Gastrocnemius medialis (tissue), 4 donors: ENCODE data around the gene ATG10. TPM values are rescaled to one million over a fixed set of nuclear protein-coding genes. Genes with fewer than 3 reads are reported as not detected.
"Not testable (repeated sequence)": the region's sequence is repeated elsewhere in the genome, so short reads cannot be mapped to it uniquely, and the experiment has no call there.

Experiments
- ATAC-seq, 2 donors: fragments of 150-250 bp; one replicate each; pipeline ENCODE4 v1.9.1; 2016
- DNase-seq, 2 donors: peaks; one replicate each; pipeline ENCODE4 v3.0.0-alpha.2; 2019
- H3K27ac ChIP-seq, 4 donors: fragments of 200-600 bp; sonication (generic); 1 replicate in 1 of 4; 2 replicates in 3 of 4; pipeline ENCODE4 v1.5.1; 2016 to 2018; ENCODE audit warnings: mild to moderate bottlenecking in 2 of 4, moderate library complexity in 1 of 4
- H3K27me3 ChIP-seq, 3 donors: fragments of 200-600 bp; sonication (generic) in 2 of 3; 1 replicate in 1 of 3; 2 replicates in 2 of 3; pipeline versions ENCODE4 v1.5.1 to v1.6.0; 2016 to 2019; ENCODE audit warnings: mild to moderate bottlenecking in 1 of 3, moderate library complexity in 1 of 3
- H3K36me3 ChIP-seq, 2 donors: fragments of 200-600 bp; sonication (generic) in 1 of 2; one replicate each; pipeline ENCODE4 v1.5.1; 2017 to 2018
- H3K4me1 ChIP-seq, 2 donors: fragments of 200-600 bp; sonication (generic) in 1 of 2; one replicate each; pipeline ENCODE4 v1.5.1; 2016 to 2017; ENCODE audit warnings: mild to moderate bottlenecking in 2 of 2
- H3K4me3 ChIP-seq, 4 donors: fragments of 200-600 bp; sonication (generic) in 3 of 4; 1 replicate in 1 of 4; 2 replicates in 3 of 4; pipeline ENCODE4 v1.5.1; 2016 to 2019; ENCODE audit warnings: mild to moderate bottlenecking in 2 of 4
- H3K9me3 ChIP-seq, 3 donors: fragments of 200-600 bp; sonication (generic) in 2 of 3; 1 replicate in 1 of 3; 2 replicates in 2 of 3; pipeline ENCODE4 v1.5.1; 2016 to 2019
- POLR2A ChIP-seq, 2 donors: fragments of 450-650 bp; IDR thresholded peaks; one replicate each; pipeline ENCODE4 v1.6.1; 2017; ENCODE audit warnings: antibody characterized with exemption in 2 of 2, mild to moderate bottlenecking in 2 of 2, moderate library complexity in 2 of 2
- in situ Hi-C, 4 donors: fragments of 200-750 bp; cut with MboI; loops; one replicate each; pipeline versions ENCODE4 v1.15.0 to v1.8.0; 2017; ENCODE audit warnings: low sequenced_read_pairs in 4 of 4
- intact Hi-C: fragments of 100-400 bp; cut with DNase I; formaldehyde crosslinking; loops from one replicate; pipeline ENCODE4 v1.15.1; 2023; ENCODE audit warnings: low total_unique reads
- total RNA-seq, 4 donors: library from RNA; depleted of rRNA; stranded (reverse); fragments of >200 nt; gene quantifications; one replicate each; pipeline versions ENCODE4 v1.1.0 to v1.2.3, GENCODE V29; 2016
- TF ChIP-seq, protein P1 (sequence below), 5 experiments: fragments of 450-650 bp in 3 of 5; fragments of 200-600 bp in 2 of 5; sonication (generic) in 2 of 5; IDR thresholded peaks in 4 of 5; conservative IDR thresholded peaks in 1 of 5; 1 replicate in 4 of 5; 2 replicates in 1 of 5; pipeline ENCODE4 v1.5.1; 2016 to 2019; ENCODE audit warnings: antibody characterized with exemption in 5 of 5, mild to moderate bottlenecking in 3 of 5, moderate library complexity in 3 of 5

ATG10 gene
- total RNA-seq, 4 donors from 2014 or later: 2.9 to 8.5 (median 6.0) TPM

DNA sequence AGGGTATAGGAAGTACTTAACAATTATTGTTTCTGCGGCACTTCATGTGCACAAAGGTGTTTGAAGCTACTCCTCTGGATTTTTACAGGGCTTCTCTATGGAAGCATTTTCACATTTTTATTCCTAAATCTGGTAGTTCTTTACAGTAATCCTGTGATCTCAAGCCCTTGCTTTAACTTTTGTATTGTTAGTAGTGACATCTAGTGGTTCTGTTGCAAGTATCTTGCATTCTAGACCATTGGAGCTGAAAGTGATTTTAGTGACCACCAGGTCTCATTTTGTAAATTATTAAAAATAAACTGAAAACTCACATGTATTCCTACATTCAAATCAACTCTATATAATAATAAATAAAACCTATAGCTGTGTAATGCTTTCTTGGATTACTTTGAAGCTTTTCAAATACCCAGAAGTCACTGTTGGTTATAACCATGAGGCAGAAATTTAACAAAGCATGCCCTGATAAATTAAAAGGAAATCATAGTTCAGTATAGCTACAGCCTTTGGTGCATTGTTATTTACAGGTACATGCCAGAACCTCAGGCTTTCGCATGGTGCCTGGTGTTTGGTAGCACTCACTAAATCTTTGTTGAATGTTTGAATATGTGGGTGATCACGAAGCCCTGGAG is 287.5 kb downstream of the ATG10 start:
- ATAC-seq: no peak
- DNase-seq: no peak
- Histone ChIP-seq H3K27ac (no peak overlapping the region), H3K36me3 (no peaks in the 10 kb centered on the region), H3K4me3 (no peak overlapping the region), H3K27me3 (no peaks in the 10 kb centered on the region), H3K4me1 (no peaks in the 10 kb centered on the region), H3K9me3 (no peaks in the 10 kb centered on the region)
- in situ Hi-C loops: no loop called here
- intact Hi-C loops: no loop called here
- TF ChIP-seq, protein P1, sequence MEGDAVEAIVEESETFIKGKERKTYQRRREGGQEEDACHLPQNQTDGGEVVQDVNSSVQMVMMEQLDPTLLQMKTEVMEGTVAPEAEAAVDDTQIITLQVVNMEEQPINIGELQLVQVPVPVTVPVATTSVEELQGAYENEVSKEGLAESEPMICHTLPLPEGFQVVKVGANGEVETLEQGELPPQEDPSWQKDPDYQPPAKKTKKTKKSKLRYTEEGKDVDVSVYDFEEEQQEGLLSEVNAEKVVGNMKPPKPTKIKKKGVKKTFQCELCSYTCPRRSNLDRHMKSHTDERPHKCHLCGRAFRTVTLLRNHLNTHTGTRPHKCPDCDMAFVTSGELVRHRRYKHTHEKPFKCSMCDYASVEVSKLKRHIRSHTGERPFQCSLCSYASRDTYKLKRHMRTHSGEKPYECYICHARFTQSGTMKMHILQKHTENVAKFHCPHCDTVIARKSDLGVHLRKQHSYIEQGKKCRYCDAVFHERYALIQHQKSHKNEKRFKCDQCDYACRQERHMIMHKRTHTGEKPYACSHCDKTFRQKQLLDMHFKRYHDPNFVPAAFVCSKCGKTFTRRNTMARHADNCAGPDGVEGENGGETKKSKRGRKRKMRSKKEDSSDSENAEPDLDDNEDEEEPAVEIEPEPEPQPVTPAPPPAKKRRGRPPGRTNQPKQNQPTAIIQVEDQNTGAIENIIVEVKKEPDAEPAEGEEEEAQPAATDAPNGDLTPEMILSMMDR (IDR thresholded peaks at IDR 0.05 in 4 of 5, conservative IDR thresholded peaks at IDR 0.05 in 1 of 5): no peak
- TF ChIP-seq POLR2A (IDR thresholded peaks at IDR 0.05): no peak

DNA sequence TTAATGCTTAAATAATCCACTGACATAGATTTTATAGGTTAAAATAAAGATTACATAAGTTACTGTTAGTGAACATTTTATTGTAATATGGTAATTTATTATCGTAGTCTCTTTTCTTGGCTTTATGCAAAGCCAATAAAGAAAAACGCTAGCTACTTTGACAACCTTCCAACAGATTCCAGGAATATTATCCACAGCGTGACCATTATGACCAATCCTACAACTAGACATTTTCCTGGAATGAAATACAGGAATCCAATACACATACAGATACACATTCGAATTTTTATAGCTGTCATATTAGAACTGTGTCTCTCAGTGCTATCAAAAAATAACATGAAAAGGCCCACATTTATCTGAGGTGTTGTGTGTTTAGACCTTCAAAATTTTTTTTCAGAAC is 293.2 kb downstream of the ATG10 start:
- no peak for DNase-seq
- no peaks in the 10 kb centered on the region for H3K27me3 ChIP-seq
- no peak overlapping the region for H3K27ac ChIP-seq
- peaks cover 0 to 10% of the 10 kb centered on the region in 2 donors for H3K4me1 ChIP-seq
- in situ Hi-C loops: no loop called here
- ATAC-seq: no peak
- no peak for TF ChIP-seq POLR2A (IDR thresholded peaks at IDR 0.05)
- no peaks in the 10 kb centered on the region for H3K9me3 ChIP-seq
- H3K4me3 ChIP-seq: no peak overlapping the region
- intact Hi-C loops: no loop called here
- H3K36me3 ChIP-seq: no peaks in the 10 kb centered on the region

DNA sequence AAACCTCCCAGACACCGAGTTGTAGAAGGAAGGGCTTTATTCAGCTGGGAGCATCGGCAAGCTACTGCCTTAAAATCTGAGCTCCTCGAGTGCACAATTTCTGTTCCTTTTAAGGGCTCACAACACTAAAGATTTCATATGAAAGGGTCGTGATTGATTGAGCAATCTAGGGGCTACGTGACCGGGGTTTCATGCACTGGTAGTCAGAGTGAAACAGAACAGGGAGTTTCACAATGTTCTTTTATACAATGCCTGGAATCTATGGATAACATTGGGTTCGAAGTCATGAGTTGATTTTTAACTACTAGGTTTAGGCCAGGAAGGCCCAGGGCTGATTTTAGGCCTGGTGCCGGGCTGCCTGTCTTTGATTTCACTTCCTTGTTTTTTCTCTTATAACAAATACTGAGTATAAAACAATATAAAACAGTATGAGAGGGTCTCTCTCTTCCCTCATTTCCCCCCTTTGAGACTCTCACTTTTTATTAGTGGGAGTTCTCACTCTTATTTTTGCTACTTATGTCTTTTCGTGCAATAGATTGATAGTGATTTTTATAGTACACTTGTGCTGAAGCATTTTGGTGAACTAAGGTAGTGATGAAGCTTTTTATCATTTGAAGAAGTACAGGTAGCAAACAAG is 295.6 kb downstream of the ATG10 start:
- ATAC-seq, intact Hi-C loops: not testable (repeated sequence)

DNA sequence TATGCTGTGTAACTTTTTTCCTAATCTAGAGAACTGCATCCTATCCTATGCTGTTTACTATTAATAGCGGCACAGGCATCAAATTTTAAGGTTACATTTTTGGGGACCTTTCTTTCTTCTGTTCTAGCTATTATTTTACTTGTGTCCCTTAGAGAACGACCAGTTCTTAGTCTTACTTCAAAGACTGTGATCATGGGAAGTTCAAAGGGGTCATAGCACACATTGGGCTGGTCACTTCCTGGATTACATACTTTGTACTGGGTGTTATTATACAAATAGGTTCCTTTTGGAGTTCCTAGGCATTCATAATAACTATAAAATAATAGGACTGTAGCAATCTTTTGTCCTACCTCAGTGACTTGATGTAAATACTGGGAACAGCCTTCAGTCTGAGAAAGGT is 297.5 kb downstream of the ATG10 start:
- H3K27me3 ChIP-seq, intact Hi-C loops, H3K9me3 ChIP-seq, ATAC-seq, H3K4me3 ChIP-seq, H3K27ac ChIP-seq, DNase-seq, in situ Hi-C loops, H3K36me3 ChIP-seq: not testable (repeated sequence)
- peaks cover 0 to 18% of the 10 kb centered on the region in 2 donors for H3K4me1 ChIP-seq

More for the DNA sequence above, 295.6 kb downstream of the ATG10 start:
- H3K36me3 ChIP-seq, DNase-seq, H3K27ac ChIP-seq, in situ Hi-C loops, H3K27me3 ChIP-seq, H3K9me3 ChIP-seq, H3K4me3 ChIP-seq: not testable (repeated sequence)
- peaks cover 0 to 15% of the 10 kb centered on the region in 2 donors for H3K4me1 ChIP-seq

DNA sequence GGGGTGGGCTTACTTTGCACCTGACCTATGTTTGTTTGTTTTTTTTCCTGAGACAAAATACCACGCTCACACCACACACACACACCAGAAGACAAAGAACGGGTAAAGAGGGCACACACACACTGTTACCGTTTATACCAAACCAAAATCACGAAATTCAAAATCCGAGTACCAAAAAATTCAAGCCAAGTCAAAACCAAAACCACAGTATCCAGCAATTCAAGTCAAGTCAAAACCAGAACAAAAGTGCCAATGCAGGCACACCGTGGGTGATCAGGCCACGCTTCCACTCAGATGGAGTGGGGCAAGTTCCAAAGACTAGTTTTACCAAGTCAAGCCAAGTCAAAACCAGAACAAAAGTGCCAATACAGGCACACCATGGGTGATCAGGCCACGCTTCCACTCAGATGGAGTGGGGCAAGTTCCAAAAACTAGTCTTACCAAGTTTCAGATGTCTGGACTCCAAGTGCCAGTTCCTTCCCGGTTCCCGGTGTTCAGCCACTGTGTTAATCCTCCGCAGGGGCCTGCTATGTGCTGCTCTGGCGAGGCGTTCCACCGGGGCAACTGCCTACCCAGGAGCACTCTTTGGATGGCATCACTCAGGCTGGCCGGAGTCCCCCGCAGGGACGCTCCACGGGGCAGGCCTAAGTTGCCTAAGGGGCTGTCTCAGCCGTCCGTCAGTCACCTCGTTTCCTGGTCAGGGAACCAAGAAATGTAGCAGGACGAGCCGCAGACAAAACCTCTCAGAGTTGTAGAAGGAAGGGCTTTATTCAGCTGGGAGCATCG is 300.9 kb downstream of the ATG10 start:
- intact Hi-C loops, H3K9me3 ChIP-seq, in situ Hi-C loops, H3K4me3 ChIP-seq, H3K27me3 ChIP-seq: not testable (repeated sequence)
- ATAC-seq: peak in 1 of 2 donors; percentile 40
- peak overlapping the region; percentile 9 to 64 (median 46) for H3K27ac ChIP-seq
- H3K36me3 ChIP-seq: peaks cover 0 to 31% of the 10 kb centered on the region in 2 donors
- H3K4me1 ChIP-seq: peaks cover 12 to 14% of the 10 kb centered on the region in 2 donors
- DNase-seq: peak in 1 of 2 donors; percentile 44

DNA sequence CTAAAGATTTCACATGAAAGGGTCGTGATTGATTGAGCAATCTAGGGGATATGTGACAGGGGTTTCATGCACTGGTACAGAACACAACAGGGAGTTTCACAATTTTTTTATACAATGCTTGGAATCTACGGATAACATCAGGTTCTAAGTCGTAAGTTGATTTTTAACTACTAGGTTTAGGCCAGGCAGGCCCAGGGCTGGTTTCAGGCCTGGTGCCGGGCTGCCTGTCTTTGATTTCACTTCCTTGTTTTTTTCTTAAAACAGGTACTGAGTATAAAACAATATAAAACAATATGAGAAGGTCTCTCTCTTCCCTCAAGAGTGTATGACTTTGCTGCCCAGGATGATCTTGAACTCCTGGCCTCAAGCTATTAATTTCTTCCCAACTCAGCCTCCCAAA is 301.6 kb downstream of the ATG10 start:
- ATAC-seq, intact Hi-C loops: not testable (repeated sequence)
- peaks cover 0 to 31% of the 10 kb centered on the region in 2 donors for H3K36me3 ChIP-seq

More for the DNA sequence above, 301.6 kb downstream of the ATG10 start:
- H3K4me1 ChIP-seq: peaks cover 12 to 14% of the 10 kb centered on the region in 2 donors
- peak overlapping the region; percentile 9 to 64 (median 46) for H3K27ac ChIP-seq
- H3K4me3 ChIP-seq, in situ Hi-C loops, DNase-seq, H3K9me3 ChIP-seq, H3K27me3 ChIP-seq: not testable (repeated sequence)
